ENCODE results near the gene SLC9C2. TPM values are rescaled to one million over a fixed set of nuclear protein-coding genes. Genes with fewer than 3 reads are reported as not detected.

Gene SLC9C2
- total RNA-seq, 1 donor from 2014 or later = 0.60 TPM

Other genes with a start within 250 kb of the SLC9C2 start
- 354 and 387 TPM in 2 replicates for gene PRDX6, start 125.7 kb downstream of the SLC9C2 start, total RNA-seq
- gene TEX50, start 32.3 kb upstream of the SLC9C2 start, total RNA-seq = not detected in 2 replicates
- 1.4 and 17.4 TPM in 2 replicates for gene ANKRD45, start 66.8 kb upstream of the SLC9C2 start, total RNA-seq
- 27.4 and 32.1 TPM in 2 replicates for gene KLHL20, start 111.9 kb upstream of the SLC9C2 start, total RNA-seq
- gene DARS2, start 221.6 kb upstream of the SLC9C2 start, total RNA-seq = 27.4 and 33.0 TPM in 2 replicates
- gene CENPL, start 221.8 kb upstream of the SLC9C2 start, total RNA-seq = 9.4 and 14.6 TPM in 2 replicates